ENCODE results near the gene CYP24A1. TPM values are rescaled to one million over a fixed set of nuclear protein-coding genes. Genes with fewer than 3 reads are reported as not detected.

The CYP24A1 gene
- total RNA-seq, 1 experiment from 2014 or later: 0.28 TPM

DNA sequence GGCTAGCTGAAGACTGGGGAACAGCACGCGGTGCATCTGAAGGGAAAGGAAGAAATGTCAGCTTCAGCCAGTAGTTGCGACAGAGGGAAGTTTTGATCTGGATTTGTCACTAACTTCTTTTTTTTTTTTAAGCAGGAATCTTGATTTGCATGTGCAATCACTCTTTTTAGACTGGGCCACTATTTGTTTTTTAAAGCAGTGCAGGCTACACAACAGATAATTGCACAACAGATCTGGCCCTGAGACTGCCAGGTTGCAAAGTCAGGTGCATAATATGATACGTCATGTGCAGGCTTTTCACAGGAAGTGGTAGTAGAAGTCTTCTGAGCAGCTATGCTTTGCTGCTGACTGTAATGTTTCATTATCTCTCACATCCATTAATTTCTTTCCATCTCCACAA lies 47.6 kb upstream of the CYP24A1 start:
- intact Hi-C loops (cut with micrococcal nuclease): loop anchor here (10.0 kb wide), 2 partner anchors 163 to 1953 kb away; no protein-coding TSS in a partner anchor
- ChIA-PET CTCF (interaction anchor here (0.6 to 13.6 kb wide), 9 partner anchors 10 to 1904 kb away, joined by 3 to 339 read pairs (median 3); partner anchors contain the start of gene PFDN4), POLR2A (interaction anchor here (0.6 to 1.6 kb wide), 4 partner anchors 10 to 73 kb away, joined by 3 to 5 read pairs (median 4); partner anchors contain the start of gene PFDN4)
- H3K9me3 Mint-ChIP-seq (ENCODE audit: unreplicated experiment): no peaks in the 10 kb centered on the region
- H3K27ac Mint-ChIP-seq (ENCODE audit: low read depth, unreplicated experiment): no peak overlapping the region
- TF ChIP-seq, protein P1, sequence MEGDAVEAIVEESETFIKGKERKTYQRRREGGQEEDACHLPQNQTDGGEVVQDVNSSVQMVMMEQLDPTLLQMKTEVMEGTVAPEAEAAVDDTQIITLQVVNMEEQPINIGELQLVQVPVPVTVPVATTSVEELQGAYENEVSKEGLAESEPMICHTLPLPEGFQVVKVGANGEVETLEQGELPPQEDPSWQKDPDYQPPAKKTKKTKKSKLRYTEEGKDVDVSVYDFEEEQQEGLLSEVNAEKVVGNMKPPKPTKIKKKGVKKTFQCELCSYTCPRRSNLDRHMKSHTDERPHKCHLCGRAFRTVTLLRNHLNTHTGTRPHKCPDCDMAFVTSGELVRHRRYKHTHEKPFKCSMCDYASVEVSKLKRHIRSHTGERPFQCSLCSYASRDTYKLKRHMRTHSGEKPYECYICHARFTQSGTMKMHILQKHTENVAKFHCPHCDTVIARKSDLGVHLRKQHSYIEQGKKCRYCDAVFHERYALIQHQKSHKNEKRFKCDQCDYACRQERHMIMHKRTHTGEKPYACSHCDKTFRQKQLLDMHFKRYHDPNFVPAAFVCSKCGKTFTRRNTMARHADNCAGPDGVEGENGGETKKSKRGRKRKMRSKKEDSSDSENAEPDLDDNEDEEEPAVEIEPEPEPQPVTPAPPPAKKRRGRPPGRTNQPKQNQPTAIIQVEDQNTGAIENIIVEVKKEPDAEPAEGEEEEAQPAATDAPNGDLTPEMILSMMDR (IDR thresholded peaks at IDR 0.05; ENCODE audit: unreplicated experiment): no peak
- H3K4me3 Mint-ChIP-seq (ENCODE audit: unreplicated experiment): no peak overlapping the region
- no TSS peak for BruUV-seq (replicated peaks)
- peaks cover 39% of the 10 kb centered on the region for H3K36me3 Mint-ChIP-seq (ENCODE audit: insufficient read depth, unreplicated experiment)
- peaks cover 10% of the 10 kb centered on the region for H3K4me1 Mint-ChIP-seq (ENCODE audit: insufficient read depth, unreplicated experiment)
- no peaks in the 10 kb centered on the region for H3K27me3 Mint-ChIP-seq (ENCODE audit: insufficient read depth, unreplicated experiment)
- peak; percentile 38 for DNase-seq (ENCODE audit: unreplicated experiment)

- ChIA-PET CTCF (interaction anchor here (0.6 to 13.6 kb wide), 9 partner anchors 12 to 1905 kb away, joined by 3 to 339 read pairs (median 5); partner anchors contain the start of gene PFDN4), POLR2A (interaction anchor here (0.7 kb wide), 1 partner anchor 74 kb away, joined by 4 read pairs; no protein-coding TSS in a partner anchor)
- H3K36me3 Mint-ChIP-seq (ENCODE audit: insufficient read depth, unreplicated experiment): peaks cover 45% of the 10 kb centered on the region
Observed at GRCh38 chr20:54220722-54221121, 46.9 kb upstream of the CYP24A1 start.

GRCh38 chr20:54219751-54220426 lies 46.1 kb upstream of the CYP24A1 start:
- no TSS peak for BruUV-seq (replicated peaks)
- ChIA-PET POLR2A (interaction anchor here (1.2 to 2.3 kb wide), 2 partner anchors 8 to 12 kb away, joined by 5 to 18 read pairs; partner anchors contain the start of gene PFDN4), CTCF (interaction anchor here (0.6 to 13.6 kb wide), 30 partner anchors 9 to 460 kb away, joined by 3 to 339 read pairs (median 4); partner anchors contain the start of gene PFDN4)
- Mint-ChIP-seq H3K27me3 (ENCODE audit: insufficient read depth, unreplicated experiment) (no peaks in the 10 kb centered on the region), H3K4me3 (ENCODE audit: unreplicated experiment) (no peak overlapping the region), H3K4me1 (ENCODE audit: insufficient read depth, unreplicated experiment) (peaks cover 10% of the 10 kb centered on the region), H3K36me3 (ENCODE audit: insufficient read depth, unreplicated experiment) (peaks cover 47% of the 10 kb centered on the region), H3K27ac (ENCODE audit: low read depth, unreplicated experiment) (no peak overlapping the region), H3K9me3 (ENCODE audit: unreplicated experiment) (no peaks in the 10 kb centered on the region)
- intact Hi-C loops (cut with micrococcal nuclease): loop anchor here (1.0 to 10.0 kb wide), 3 partner anchors 165 to 1955 kb away; no protein-coding TSS in a partner anchor
- DNase-seq (ENCODE audit: unreplicated experiment): peak; percentile 65
- TF ChIP-seq, protein P1 (IDR thresholded peaks at IDR 0.05; ENCODE audit: unreplicated experiment): peak; percentile 57

More at GRCh38 chr20:54220722-54221121, 46.9 kb upstream of the CYP24A1 start:
- no peak overlapping the region for H3K27ac Mint-ChIP-seq (ENCODE audit: low read depth, unreplicated experiment)
- H3K4me1 Mint-ChIP-seq (ENCODE audit: insufficient read depth, unreplicated experiment): peaks cover 10% of the 10 kb centered on the region
- H3K4me3 Mint-ChIP-seq (ENCODE audit: unreplicated experiment): no peak overlapping the region
- no peaks in the 10 kb centered on the region for H3K27me3 Mint-ChIP-seq (ENCODE audit: insufficient read depth, unreplicated experiment)
- no TSS peak for BruUV-seq (replicated peaks)
- intact Hi-C loops (cut with micrococcal nuclease): loop anchor here (1.0 to 10.0 kb wide), 3 partner anchors 164 to 1954 kb away; no protein-coding TSS in a partner anchor
- TF ChIP-seq, protein P1 (IDR thresholded peaks at IDR 0.05; ENCODE audit: unreplicated experiment): no peak
- DNase-seq (ENCODE audit: unreplicated experiment): no peak
- no peaks in the 10 kb centered on the region for H3K9me3 Mint-ChIP-seq (ENCODE audit: unreplicated experiment)

DNA sequence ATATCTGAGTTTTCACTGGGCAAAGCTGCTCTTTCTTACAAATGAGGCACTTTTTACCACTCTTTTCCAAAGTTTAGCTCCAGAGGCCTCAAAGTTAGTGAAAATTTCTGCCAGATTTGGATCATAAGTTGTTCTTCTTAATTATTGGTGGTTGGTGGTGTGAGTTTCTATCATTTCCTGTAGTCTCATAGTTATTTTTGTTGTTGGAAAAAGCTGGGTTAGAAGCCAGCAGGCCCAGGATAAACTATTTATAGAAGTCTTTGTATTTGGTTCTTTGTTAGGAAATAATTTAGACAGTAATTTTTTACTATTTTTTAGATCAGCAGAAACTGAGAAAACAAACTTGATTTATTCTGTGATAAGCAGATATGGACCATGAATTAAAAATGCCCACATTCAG lies 44.7 kb upstream of the CYP24A1 start:
- TF ChIP-seq, protein P1 (IDR thresholded peaks at IDR 0.05; ENCODE audit: unreplicated experiment): no peak
- Mint-ChIP-seq H3K36me3 (ENCODE audit: insufficient read depth, unreplicated experiment) (peaks cover 52% of the 10 kb centered on the region), H3K4me3 (ENCODE audit: unreplicated experiment) (no peak overlapping the region), H3K27me3 (ENCODE audit: insufficient read depth, unreplicated experiment) (no peaks in the 10 kb centered on the region), H3K4me1 (ENCODE audit: insufficient read depth, unreplicated experiment) (peaks cover 10% of the 10 kb centered on the region), H3K27ac (ENCODE audit: low read depth, unreplicated experiment) (no peak overlapping the region), H3K9me3 (ENCODE audit: unreplicated experiment) (no peaks in the 10 kb centered on the region)
- ChIA-PET CTCF (interaction anchor here (0.5 to 13.6 kb wide), 10 partner anchors 10 to 429 kb away, joined by 3 to 339 read pairs (median 6); partner anchors contain the start of gene PFDN4), POLR2A (interaction anchor here (0.6 to 2.3 kb wide), 3 partner anchors 10 to 427 kb away, joined by 3 to 18 read pairs (median 6); partner anchors contain the start of gene PFDN4)
- DNase-seq (ENCODE audit: unreplicated experiment): no peak
- intact Hi-C loops (cut with micrococcal nuclease): no loop called here
- BruUV-seq (replicated peaks): no TSS peak
